Anterior cingulate cortex (tissue), 58 donors: ENCODE results near the gene RTEL1.

Experiments
- DNase-seq, 58 donors: peaks; one replicate each; lab custom pipeline; 2025; lab: John Stamatoyannopoulos, UW

Gene RTEL1

GRCh38 chr20:63736893-63737694 is 79.0 kb downstream of the RTEL1 start:
- DNase-seq: no peak

- DNase-seq: no peak
These were observed 79.5 kb downstream of the RTEL1 start for GRCh38 chr20:63737695-63737944.

GRCh38 chr20:63737945-63738686 is 80.0 kb downstream of the RTEL1 start:
- DNase-seq: no peak

GRCh38 chr20:63738687-63739129 is 80.6 kb downstream of the RTEL1 start:
- DNase-seq: peak in 9 of 58 donors; percentile 28 to 45 (median 35)

GRCh38 chr20:63739130-63740069 is 81.3 kb downstream of the RTEL1 start, which contains the start of gene SLC2A4RG:
Gene SLC2A4RG, plus strand, starts transcription at chr20:63739776. Its CDS starts 137 bp downstream, at chr20:63739913.
- peak in 41 of 58 donors; percentile 33 to 80 (median 66) for DNase-seq

GRCh38 chr20:63740070-63740626 is 82.0 kb downstream of the RTEL1 start:
- peak in 6 of 58 donors; percentile 15 to 61 (median 26) for DNase-seq

GRCh38 chr20:63740627-63741353 is 82.7 kb downstream of the RTEL1 start:
- DNase-seq: peak in 54 of 58 donors; percentile 35 to 89 (median 72)

GRCh38 chr20:63741354-63741675 is 83.2 kb downstream of the RTEL1 start:
- no peak for DNase-seq

- no peak for DNase-seq
These were observed 83.7 kb downstream of the RTEL1 start for GRCh38 chr20:63741676-63742380.

GRCh38 chr20:63742381-63743024 is 84.4 kb downstream of the RTEL1 start:
- no peak for DNase-seq

GRCh38 chr20:63743210-63743970 is 85.3 kb downstream of the RTEL1 start:
- DNase-seq: no peak

GRCh38 chr20:63744158-63744557 is 86.0 kb downstream of the RTEL1 start:
- DNase-seq: no peak

GRCh38 chr20:63744574-63745423 is 86.7 kb downstream of the RTEL1 start:
- DNase-seq: no peak

GRCh38 chr20:63745424-63745805 is 87.3 kb downstream of the RTEL1 start:
- no peak for DNase-seq
